Neural progenitor cell (in vitro differentiated cells): ENCODE data around the gene NAALADL1.
A peak's percentile ranks its signal among the peaks of the same experiment; 100 is the strongest.

Experiments used
- CTCF ChIP-seq: fragments of 200-600 bp; sonication (generic); IDR thresholded peaks from 2 replicates; pipeline ENCODE4 v1.5.1; 2017; ENCODE audit warnings: antibody characterized with exemption, mild to moderate bottlenecking
- EZH2 ChIP-seq: fragments of 200-600 bp; sonication (generic); IDR thresholded peaks from 2 replicates; pipeline ENCODE4 v1.6.1; 2017; ENCODE audit warnings: antibody characterized with exemption, mild to moderate bottlenecking, moderate library complexity
- EZH2phosphoT487 ChIP-seq: fragments of 200-600 bp; sonication (generic); IDR thresholded peaks from 2 replicates; pipeline ENCODE4 v1.6.1; 2017; ENCODE audit warnings: antibody characterized with exemption

DNA sequence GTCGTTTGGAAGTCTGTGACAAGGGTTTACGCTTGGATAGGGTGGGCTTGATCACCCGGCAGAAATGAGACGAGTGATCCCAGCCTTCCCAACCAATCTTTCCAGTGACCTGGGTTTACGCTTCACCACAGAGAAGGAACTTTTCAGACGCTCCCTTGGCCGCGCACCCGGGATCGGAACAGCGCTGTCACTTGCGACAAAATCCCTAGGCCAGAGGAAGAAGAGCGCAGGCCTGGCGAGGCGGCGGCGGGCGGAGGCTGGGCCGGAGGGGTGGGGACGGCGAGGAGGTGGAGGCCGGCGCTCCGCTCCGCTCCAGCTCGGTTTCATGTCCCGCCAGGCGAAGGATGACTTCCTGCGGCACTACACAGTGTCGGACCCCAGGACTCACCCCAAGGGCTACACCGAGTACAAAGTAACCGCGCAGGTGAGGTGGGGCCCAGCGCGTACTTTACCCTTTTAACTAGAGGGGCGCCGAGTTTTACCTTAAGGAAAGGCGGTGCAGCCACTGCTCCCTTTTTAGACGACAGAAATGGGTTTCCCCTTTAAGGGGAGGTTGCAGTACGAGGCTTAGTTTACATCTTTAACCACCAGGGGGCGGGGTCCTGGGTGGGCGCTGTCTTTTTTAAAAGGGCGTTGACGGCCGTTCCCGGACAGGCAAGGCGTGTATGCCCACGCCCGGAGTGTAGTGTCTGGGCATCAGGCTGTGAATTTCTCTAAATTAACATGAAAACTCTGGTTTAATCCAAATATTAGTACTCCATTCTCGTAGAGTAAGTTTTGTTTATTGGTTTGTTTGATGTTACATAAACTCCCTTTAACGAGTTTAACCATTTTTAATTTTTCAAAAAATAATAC lies 30.9 kb downstream of the NAALADL1 start, which contains the start of gene SNX15:
- TF ChIP-seq CTCF (peak; percentile 77), EZH2phosphoT487 (no peak), EZH2 (no peak)
